IPS DF 4.7 (cell line): ENCODE results near the gene CNTRL.
A peak's percentile ranks its signal among the peaks of the same experiment; 100 is the strongest.
"Not testable (repeated sequence)": the region's sequence is repeated elsewhere in the genome, so short reads cannot be mapped to it uniquely, and the experiment has no call there.

Source experiments
- DNase-seq: peaks from one replicate; pipeline ENCODE4 v3.0.0-alpha.2; 2013; ENCODE audit warnings: low spot score; ENCODE audit errors: extremely low read depth

CNTRL gene

DNA sequence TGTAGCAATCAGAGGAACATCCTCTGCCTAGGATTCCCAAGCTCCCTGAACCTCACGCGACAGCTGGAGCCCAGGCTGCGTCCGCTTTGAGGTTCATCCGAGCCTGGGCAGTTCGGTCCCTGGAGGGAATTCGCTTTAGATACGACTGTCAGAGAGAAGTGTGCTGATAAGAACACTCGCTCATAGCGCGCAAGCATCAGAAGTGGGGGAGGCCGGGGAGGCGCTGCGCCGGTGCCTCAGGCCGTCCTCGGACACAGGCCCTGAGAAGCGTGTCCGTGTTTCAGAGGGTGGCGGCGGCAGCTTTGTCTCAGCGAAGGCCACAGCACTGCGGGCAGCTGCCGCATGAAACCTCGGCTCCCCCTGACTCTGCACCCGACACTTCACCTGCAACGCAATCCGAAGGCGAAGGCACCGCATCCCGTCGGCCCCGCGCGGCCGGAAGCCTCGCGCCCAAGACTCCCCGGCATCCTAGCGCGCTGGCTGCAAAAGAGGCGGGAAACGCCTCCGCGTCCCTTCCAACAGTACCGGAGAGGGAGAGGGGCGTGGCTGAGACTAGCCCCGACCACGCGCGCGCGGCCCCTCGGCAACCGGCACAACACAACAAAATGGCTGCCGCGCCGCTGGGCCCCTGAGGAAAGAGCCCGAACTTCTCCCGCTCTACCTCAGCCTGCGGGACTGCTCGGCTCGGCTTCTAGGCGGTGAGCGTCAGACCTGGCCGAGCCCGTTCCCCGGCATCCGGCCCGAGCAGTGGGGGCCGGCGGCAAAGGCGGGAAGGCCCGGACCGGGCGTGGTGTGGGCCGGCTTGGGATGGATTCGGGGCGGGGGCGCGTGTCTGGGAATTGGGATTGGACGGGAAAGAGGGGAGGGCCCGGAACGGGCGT lies at the start of gene CNTRL:
TSS of gene CNTRL (plus strand) at position 586 of the 881 bp plus-strand sequence. CDS start 13,372 bp downstream, outside the sequence.
- no peak for DNase-seq

DNA sequence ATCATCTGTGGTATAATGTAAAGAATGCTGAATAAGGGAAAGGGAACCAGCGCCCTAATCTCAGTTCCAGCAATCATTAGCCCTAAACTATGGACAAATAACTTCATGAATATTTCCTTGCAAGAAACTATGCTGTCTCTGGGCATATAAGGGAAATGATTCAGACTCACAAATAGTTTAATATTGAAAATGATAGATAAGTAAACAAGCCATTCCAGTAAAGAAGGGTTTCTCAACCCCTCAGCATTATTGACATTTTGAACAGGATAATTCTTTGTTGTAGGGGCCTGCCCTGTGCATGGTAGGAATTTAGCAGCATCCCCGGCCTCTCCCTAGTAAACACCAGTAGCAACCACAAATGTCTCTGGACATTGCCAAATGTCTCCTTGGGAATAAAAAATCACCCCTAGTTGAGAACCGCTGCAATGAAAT lies 48.5 kb upstream of the CNTRL start:
- DNase-seq = no peak

DNA sequence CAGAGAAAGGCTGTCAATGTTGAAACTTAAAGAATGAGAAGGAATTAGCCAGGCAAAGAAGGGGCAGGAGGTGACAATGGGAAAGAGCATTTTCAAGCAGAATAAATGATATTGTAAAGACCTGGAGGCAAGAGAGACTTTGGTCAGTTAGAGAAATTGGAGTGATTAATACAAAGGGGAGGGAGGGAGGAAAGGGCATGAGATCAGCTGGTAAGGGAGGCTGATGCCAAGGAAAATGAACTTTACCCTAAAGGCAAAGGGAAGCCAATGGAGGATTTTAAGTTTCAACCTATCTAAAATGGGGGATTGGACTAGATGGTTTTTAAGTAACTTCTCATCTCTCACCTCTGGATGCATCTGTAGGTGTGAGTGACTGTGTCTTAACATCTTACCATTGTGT lies 48.0 kb upstream of the CNTRL start:
- DNase-seq = no peak

- DNase-seq = not testable (repeated sequence)
Measured at GRCh38 chr9:121028285-121028684, 46.5 kb upstream of the CNTRL start.

GRCh38 chr9:121029469-121029868 lies 45.3 kb upstream of the CNTRL start:
- DNase-seq = no peak

DNA sequence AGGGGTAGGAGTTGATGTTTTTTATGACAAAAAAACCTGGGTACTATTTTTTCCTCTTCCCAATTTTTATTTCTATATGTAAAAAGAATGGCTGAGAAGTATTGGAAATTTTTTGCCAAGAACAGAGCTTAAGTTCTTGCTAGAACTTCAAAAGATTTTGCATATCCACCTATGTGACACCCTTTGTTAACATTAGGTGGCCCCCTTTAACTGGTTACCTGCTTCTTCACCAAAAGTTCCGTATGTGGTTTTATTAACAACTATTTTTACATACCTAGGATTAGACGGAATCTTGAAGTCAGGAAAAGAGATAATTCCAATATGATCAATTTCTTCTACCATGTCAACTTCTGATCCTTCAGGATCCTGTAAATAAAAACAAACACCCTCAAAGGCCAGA lies 40.2 kb upstream of the CNTRL start:
- DNase-seq = no peak

GRCh38 chr9:121035717-121036116 lies 39.0 kb upstream of the CNTRL start:
- DNase-seq = not testable (repeated sequence)

- no peak for DNase-seq
Measured at GRCh38 chr9:121038362-121038761, 36.4 kb upstream of the CNTRL start.

DNA sequence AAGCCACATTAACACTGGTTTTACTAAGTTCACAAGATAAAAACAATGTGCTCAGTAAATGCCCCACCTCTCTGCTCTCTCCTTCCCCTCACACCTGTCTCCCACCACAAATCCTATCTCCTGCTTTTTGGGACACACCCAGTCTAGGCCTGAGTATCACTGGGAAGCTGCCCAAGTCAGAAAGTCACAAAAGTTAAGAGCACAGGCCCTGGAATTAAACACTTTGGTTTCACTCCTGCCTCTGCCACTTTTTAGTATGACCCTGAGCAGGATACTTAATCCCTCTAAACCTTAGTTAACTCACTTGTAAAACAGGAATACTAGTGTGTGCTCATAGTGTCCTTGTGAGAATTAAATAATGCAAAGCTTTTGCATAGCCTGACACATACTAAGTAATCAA lies 36.0 kb upstream of the CNTRL start:
- DNase-seq = no peak

DNA sequence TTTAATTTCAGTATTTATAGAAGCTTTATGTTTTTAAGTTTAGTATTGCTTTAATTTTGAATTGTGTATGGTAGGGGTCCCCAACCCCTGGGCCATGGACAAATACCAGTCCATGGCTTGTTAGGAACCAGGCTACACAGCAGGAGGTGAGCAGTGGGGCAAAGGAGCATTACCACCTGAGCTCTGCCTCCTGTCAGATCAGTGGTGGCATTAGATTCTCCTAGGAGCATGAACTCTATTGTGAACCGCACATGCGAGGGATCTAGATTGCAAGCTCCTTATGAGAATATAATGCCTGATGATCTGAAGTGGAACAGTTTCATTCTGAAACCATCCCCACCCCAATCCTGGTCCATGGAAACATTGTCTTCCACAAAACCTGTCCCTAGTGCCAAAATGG lies 26.6 kb upstream of the CNTRL start:
- no peak for DNase-seq

DNA sequence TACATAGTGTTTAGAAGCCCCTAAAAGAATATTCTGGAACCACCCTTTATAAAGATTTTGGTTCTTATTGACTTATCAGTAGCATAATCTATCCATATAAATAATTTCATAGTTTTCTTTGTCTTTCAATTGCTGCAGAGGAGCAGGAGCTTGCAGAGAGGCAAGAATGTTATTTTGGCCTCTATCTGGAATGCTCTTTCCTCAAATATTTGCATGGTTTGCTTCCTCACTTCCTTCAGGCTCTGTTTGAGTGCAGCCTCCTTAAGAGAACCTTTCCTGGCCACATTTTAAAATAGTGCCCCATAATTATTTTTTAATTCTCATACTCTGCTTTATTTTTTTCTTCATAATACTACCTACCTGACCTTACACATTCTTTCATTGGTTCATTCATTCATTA lies 26.1 kb upstream of the CNTRL start:
- DNase-seq = no peak

GRCh38 chr9:121050128-121050988 lies 24.4 kb upstream of the CNTRL start, which contains the start of gene C5:
TSS of gene C5 (minus strand) at chr9:121050275. CDS start at chr9:121050246, 29 bp downstream.
- DNase-seq = no peak

DNA sequence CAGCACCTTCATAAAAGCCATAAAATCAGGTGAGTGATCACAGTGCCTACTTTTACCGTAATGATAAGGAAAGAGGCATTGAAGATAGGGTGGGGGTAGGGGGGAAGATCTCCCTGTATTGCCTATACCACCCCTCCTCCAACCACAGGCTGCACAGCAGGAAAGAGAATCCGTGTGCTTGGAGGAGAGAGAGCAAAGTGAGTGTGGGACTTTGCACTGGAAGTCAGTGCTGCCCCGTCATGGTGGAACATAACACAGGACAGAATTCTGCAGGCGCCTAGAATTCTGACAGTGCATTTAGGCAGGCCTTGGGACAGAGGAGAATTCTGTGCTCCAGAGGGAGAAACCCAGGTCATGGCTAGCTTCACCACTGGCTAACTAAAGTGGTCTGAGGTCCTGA lies 21.2 kb upstream of the CNTRL start:
- DNase-seq = no peak

GRCh38 chr9:121055642-121056143 lies 19.1 kb upstream of the CNTRL start:
- peak; percentile 53 for DNase-seq

GRCh38 chr9:121057821-121058220 lies 16.9 kb upstream of the CNTRL start:
- DNase-seq = no peak

- DNase-seq = no peak
Measured at GRCh38 chr9:121059513-121059912, 15.2 kb upstream of the CNTRL start.

- no peak for DNase-seq
Measured at GRCh38 chr9:121059998-121060636, 14.6 kb upstream of the CNTRL start.

DNA sequence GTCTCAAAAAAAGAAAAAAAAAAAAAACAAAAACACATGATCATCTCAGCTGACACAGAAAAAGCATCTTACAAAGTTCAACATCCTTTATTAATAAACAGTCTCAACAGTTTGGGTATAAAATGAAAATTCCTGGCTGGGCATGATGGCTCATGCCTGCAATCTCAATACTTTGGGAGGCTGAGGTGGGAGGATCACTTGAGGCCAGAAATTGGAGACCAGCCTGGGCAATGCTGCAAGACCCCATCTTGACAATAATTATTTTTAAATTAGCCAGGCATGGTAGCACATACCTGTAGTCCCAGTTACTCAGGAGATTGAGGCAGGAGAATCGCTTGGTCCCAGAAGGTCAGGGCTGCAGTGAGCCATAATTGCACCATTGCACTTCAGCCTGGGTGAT lies 7.9 kb upstream of the CNTRL start:
- DNase-seq = no peak

- no peak for DNase-seq
Measured at GRCh38 chr9:121067640-121068039, 7.1 kb upstream of the CNTRL start.

GRCh38 chr9:121069396-121069795 lies 5.4 kb upstream of the CNTRL start:
- no peak for DNase-seq

DNA sequence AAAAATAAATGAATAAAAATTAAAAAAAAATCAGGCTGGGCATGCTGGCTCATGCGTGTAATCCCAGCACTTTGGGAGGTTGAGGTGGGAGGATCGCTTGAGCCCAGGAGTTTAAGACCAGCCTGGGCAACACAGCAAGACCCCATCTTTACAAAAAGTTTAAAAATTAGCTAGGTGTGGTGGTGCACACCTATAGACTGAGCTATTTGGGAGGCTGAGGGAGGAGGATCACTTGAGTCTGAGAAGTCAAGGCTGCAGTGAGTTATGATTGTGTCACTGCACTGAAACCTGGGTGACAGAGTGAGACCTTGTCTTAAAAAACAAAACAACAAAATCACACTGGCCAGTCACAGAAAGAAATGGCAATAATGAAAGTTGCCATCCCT lies 3.4 kb upstream of the CNTRL start:
- no peak for DNase-seq
